CD4-positive, alpha-beta memory T cell (primary cell): ENCODE measurements around the gene KRTAP10-9. TPM values are rescaled to one million over a fixed set of nuclear protein-coding genes. Genes with fewer than 3 reads are reported as not detected.
"Not testable (repeated sequence)": the region's sequence is repeated elsewhere in the genome, so short reads cannot be mapped to it uniquely, and the experiment has no call there.

Source experiments
- CTCF ChIA-PET: fragments of 350-600 bp; sonication (Branson Sonifier 250); formaldehyde crosslinking; loops from one replicate; lab custom pipeline; 2021; ENCODE audit warnings: inconsistent platforms; ENCODE audit not compliant: partially characterized antibody; lab: Charles Lee
- POLR2A ChIA-PET: fragments of 350-600 bp; sonication (Branson Sonifier 250); formaldehyde crosslinking; loops from one replicate; lab custom pipeline; 2021; ENCODE audit not compliant: partially characterized antibody; lab: Charles Lee
- DNase-seq, 5 donors: peaks; one replicate each; pipeline versions ENCODE4 v3.0.0 to v3.0.0-alpha.2; 2020 to 2022; ENCODE audit warnings: mixed read lengths in 1 of 5
- H3K27ac ChIP-seq: one replicate; pipeline ENCODE4 v1.7.0; 2013; ENCODE audit warnings: low read depth, low read length
- H3K27me3 ChIP-seq: 2 replicates; pipeline ENCODE4 v1.7.0; 2013; ENCODE audit warnings: mild to moderate bottlenecking, low read length, moderate library complexity; ENCODE audit not compliant: insufficient read depth
- H3K36me3 ChIP-seq: 2 replicates; pipeline ENCODE4 v1.7.0; 2013; ENCODE audit warnings: mild to moderate bottlenecking, low read length, moderate library complexity; ENCODE audit not compliant: insufficient read depth
- H3K4me1 ChIP-seq: 2 replicates; pipeline ENCODE4 v1.7.0; 2013; ENCODE audit warnings: mild to moderate bottlenecking, low read length, moderate library complexity; ENCODE audit not compliant: insufficient read depth
- H3K4me3 ChIP-seq, 2 donors: one replicate each; pipeline ENCODE4 v1.7.0; 2013; ENCODE audit warnings: low read length in 2 of 2, mild to moderate bottlenecking in 1 of 2
- H3K9me3 ChIP-seq, 2 donors: one replicate each; pipeline ENCODE4 v1.7.0; 2013; ENCODE audit warnings: low read length in 2 of 2, control low read depth in 1 of 2; ENCODE audit not compliant: control insufficient read depth in 1 of 2
- H3K27ac Mint-ChIP-seq, 7 donors: one replicate each; pipeline ENCODE4 v1.8.0; 2020 to 2021; ENCODE audit warnings: mixed read lengths in 7 of 7, mild to moderate bottlenecking in 6 of 7, inconsistent platforms in 3 of 7, moderate library complexity in 3 of 7
- H3K27me3 Mint-ChIP-seq, 2 donors: one replicate each; pipeline ENCODE4 v1.8.0; 2020 to 2021; ENCODE audit warnings: mixed read lengths in 2 of 2
- H3K36me3 Mint-ChIP-seq, 2 donors: one replicate each; pipeline ENCODE4 v1.8.0; 2020 to 2021; ENCODE audit warnings: mixed read lengths in 2 of 2, inconsistent platforms in 1 of 2, mild to moderate bottlenecking in 1 of 2
- H3K4me1 Mint-ChIP-seq, 4 donors: one replicate each; pipeline ENCODE4 v1.8.0; 2020 to 2021; ENCODE audit warnings: mixed read lengths in 4 of 4, mild to moderate bottlenecking in 1 of 4
- H3K4me3 Mint-ChIP-seq, 8 donors: one replicate each; pipeline ENCODE4 v1.8.0; 2020 to 2021; ENCODE audit warnings: mixed read lengths in 8 of 8, mild to moderate bottlenecking in 7 of 8, moderate library complexity in 6 of 8, inconsistent platforms in 3 of 8
- H3K9me3 Mint-ChIP-seq, 8 donors: one replicate each; pipeline ENCODE4 v1.8.0; 2020 to 2021; ENCODE audit warnings: mixed read lengths in 8 of 8, mild to moderate bottlenecking in 5 of 8, inconsistent platforms in 3 of 8, moderate library complexity in 1 of 8
- intact Hi-C: fragments of 100-400 bp; cut with micrococcal nuclease; formaldehyde crosslinking; loops from one replicate; pipeline ENCODE4 v1.15.1; 2023
- polyA plus RNA-seq, 2 donors: library from polyadenylated mRNA; unstranded; fragments of 300-500 nt; fragmentation: Illumina TruSeq; gene quantifications; one replicate each; pipeline ENCODE4 v1.2.3, GENCODE V29; 2021
- total RNA-seq, 2 experiments: library from RNA; stranded (reverse); gene quantifications; one replicate each; pipeline ENCODE4 v1.2.3, GENCODE V29; 2021

The KRTAP10-9 gene
- total and polyA plus RNA-seq, 4 experiments from 2014 or later = not detected

DNA sequence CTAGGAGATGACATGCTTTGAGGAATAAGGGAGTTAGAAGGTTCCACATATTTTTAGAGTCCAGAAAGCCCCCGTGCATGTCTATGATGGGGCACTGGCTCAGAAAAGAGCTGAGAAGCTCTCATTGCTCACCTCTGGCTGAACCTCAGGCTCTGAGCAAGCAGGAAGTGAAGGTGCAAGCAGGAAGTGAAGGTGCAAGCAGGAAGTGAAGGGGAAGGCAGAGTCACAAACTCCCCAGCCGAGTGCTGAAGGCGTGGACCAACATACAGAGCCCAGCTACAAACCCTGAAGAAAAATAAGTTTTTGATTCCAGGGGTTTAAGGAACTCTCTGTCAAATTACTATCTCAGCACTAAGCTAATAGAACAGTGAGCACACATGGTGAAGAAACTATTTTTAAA, 8.0 kb upstream of the KRTAP10-9 start:
- Mint-ChIP-seq H3K36me3 (peaks cover 24 to 35% of the 10 kb centered on the region in 2 donors), H3K4me3 (peak overlapping the region; percentile 39 to 81 (median 68)), H3K9me3 (peaks cover 2 to 41% (median 34%) of the 10 kb centered on the region in 8 donors), H3K27ac (peak overlapping the region; percentile 83 to 96 (median 93)), H3K27me3 (no peaks in the 10 kb centered on the region), H3K4me1 (peaks cover 31 to 60% (median 50%) of the 10 kb centered on the region in 4 donors)
- Histone ChIP-seq H3K36me3 (no peaks in the 10 kb centered on the region), H3K9me3 (no peaks in the 10 kb centered on the region), H3K27ac (peak overlapping the region; percentile 40), H3K4me3 (peak overlapping the region in 1 of 2 donors; percentile 12), H3K27me3 (no peaks in the 10 kb centered on the region), H3K4me1 (peaks cover 43% of the 10 kb centered on the region)
- CTCF ChIA-PET = interaction anchor here (0.9 to 2.8 kb wide), 11 partner anchors 11 to 124 kb away, joined by 3 to 19 read pairs (median 6); partner anchors contain the start of genes KRTAP12-3 and KRTAP12-4
- DNase-seq = peak; percentile 72 to 80 (median 78)
- intact Hi-C loops = loop anchor here (1.0 to 10.0 kb wide), 2 partner anchors 38 to 74 kb away; partner anchors contain the start of genes KRTAP10-1 and KRTAP12-3
- POLR2A ChIA-PET = interaction anchor here (0.7 to 5.4 kb wide), 15 partner anchors 12 to 255 kb away, joined by 3 to 89 read pairs (median 5); partner anchors contain the start of genes KRTAP10-12, KRTAP12-2, KRTAP12-3 and KRTAP12-4

DNA sequence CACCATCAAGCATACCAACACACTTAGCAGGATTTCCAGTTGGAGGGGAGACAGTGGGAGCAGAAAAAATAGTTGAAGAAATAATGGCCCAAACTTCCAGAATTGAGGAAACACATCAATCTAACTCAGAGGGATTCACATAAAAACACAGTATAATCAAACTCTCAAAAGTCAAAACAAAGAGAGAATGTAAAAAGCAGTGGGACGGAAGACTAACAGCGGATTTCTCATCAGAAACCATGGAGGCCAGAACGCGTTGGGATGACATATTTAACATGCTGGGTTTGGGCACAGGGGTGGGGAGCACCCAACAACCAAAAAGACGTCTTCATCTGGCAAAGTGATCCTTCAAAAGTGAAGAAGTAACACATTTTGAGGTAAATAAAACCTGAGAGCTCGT, 7.0 kb upstream of the KRTAP10-9 start:
- peaks cover 43% of the 10 kb centered on the region for H3K4me1 ChIP-seq
- H3K4me3 Mint-ChIP-seq = peak overlapping the region in 4 of 8 donors; percentile 22 to 81 (median 56)
- DNase-seq = no peak
- peaks cover 2 to 48% (median 42%) of the 10 kb centered on the region in 8 donors for H3K9me3 Mint-ChIP-seq
- no peak overlapping the region for H3K27ac ChIP-seq
- H3K36me3 ChIP-seq = no peaks in the 10 kb centered on the region
- no peaks in the 10 kb centered on the region for H3K27me3 Mint-ChIP-seq
- H3K4me3 ChIP-seq = no peak overlapping the region
- H3K36me3 Mint-ChIP-seq = peaks cover 26 to 43% of the 10 kb centered on the region in 2 donors
- intact Hi-C loops = loop anchor here (1.0 to 10.0 kb wide), 2 partner anchors 37 to 75 kb away; partner anchors contain the start of genes KRTAP10-1 and KRTAP12-3
- POLR2A ChIA-PET = interaction anchor here (1.1 to 5.4 kb wide), 7 partner anchors 11 to 109 kb away, joined by 3 to 89 read pairs (median 16); partner anchors contain the start of genes KRTAP12-2, KRTAP12-3 and KRTAP12-4
- H3K4me1 Mint-ChIP-seq = peaks cover 31 to 61% (median 47%) of the 10 kb centered on the region in 4 donors
- CTCF ChIA-PET = interaction anchor here (0.7 to 2.8 kb wide), 5 partner anchors 12 to 123 kb away, joined by 3 to 19 read pairs (median 8); partner anchors contain the start of gene KRTAP12-4
- no peaks in the 10 kb centered on the region for H3K9me3 ChIP-seq
- H3K27ac Mint-ChIP-seq = peak overlapping the region; percentile 50 to 96 (median 93)
- no peaks in the 10 kb centered on the region for H3K27me3 ChIP-seq

DNA sequence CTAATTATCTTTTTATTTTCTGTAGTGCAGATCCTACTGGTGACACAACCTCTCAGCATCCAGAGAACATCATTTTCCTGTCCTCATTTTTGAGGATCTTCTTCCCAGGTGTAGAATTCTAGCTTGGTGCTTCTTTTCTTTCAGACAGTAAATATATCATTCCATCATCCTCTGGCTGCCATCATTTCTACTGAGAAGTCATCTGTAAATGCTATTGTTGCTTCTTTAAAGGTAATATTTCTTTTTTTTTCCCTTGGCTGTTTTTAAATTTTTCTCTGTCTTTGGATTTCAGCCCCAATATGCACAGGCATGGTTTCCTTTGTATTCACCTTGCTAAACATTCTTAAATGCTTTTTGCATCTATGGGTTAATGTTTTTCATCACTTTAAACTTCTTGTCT, 3.3 kb upstream of the KRTAP10-9 start:
- H3K4me3 ChIP-seq = no peak overlapping the region
- no peaks in the 10 kb centered on the region for H3K27me3 ChIP-seq
- intact Hi-C loops = no loop called here
- no peaks in the 10 kb centered on the region for H3K36me3 ChIP-seq
- CTCF ChIA-PET = no interaction called here
- no peaks in the 10 kb centered on the region for H3K9me3 ChIP-seq
- DNase-seq = no peak
- Mint-ChIP-seq H3K27me3 (no peaks in the 10 kb centered on the region), H3K4me1 (peaks cover 23 to 37% (median 29%) of the 10 kb centered on the region in 4 donors), H3K36me3 (peaks cover 26 to 46% of the 10 kb centered on the region in 2 donors), H3K9me3 (peaks cover 2 to 49% (median 42%) of the 10 kb centered on the region in 8 donors), H3K4me3 (no peak overlapping the region), H3K27ac (peak overlapping the region in 1 of 7 donors; percentile 68)
- POLR2A ChIA-PET = interaction anchor here (1.3 to 5.4 kb wide), 2 partner anchors 34 to 35 kb away, joined by 3 to 89 read pairs; partner anchors contain the start of gene KRTAP12-3
- H3K4me1 ChIP-seq = peaks cover 20% of the 10 kb centered on the region
- no peak overlapping the region for H3K27ac ChIP-seq

DNA sequence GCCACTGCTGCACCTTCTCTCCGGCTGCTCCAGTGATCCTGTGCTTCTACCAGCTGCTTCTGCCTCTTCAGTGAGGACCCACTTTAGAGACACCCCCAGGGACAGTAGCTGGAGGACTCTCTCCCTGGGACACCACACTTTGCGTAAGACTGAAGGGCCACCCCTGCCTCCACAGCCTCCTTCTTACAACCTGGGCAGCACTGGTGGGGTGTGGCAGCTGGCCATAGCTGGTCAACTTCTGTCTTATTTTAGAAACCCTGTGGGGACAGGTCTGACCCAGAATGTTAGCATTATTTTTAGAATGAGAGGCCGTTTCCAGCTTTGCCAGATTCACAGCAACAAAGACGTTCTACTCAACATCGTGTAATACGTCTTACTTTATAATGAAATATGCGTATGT, 1.1 kb upstream of the KRTAP10-9 start:
- POLR2A ChIA-PET = interaction anchor here (1.2 to 1.7 kb wide), 2 partner anchors 28 to 32 kb away, joined by 4 read pairs; partner anchors contain the start of gene KRTAP12-3
- H3K4me3 Mint-ChIP-seq = no peak overlapping the region

DNA sequence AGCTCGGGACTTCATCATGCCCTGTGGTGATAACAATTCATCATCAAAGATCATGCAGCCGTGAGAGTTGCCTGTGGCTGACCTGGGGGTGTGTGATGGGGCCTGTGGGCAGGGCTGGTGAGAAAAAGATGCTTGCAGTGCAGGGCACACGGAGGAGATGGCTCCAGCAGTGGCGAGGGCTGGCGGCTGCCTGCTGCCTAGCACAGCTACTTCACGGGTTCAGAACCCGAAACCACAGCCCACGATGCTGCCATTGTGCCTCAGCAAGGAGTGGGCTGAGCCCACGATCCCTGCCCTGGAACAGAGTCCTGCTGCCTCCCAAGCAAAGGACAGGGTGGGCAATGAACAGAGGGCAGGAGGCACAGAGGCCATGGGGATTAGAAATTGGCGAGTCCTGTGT, 631 bp upstream of the KRTAP10-9 start:
- intact Hi-C loops = no loop called here
- H3K27me3 Mint-ChIP-seq = no peaks in the 10 kb centered on the region
- H3K36me3 ChIP-seq = no peaks in the 10 kb centered on the region
- peaks cover 16 to 40% of the 10 kb centered on the region in 2 donors for H3K36me3 Mint-ChIP-seq
- no peak overlapping the region for H3K27ac Mint-ChIP-seq
- H3K27me3 ChIP-seq = no peaks in the 10 kb centered on the region
- H3K4me3 ChIP-seq = no peak overlapping the region
- ChIA-PET CTCF (interaction anchor here (1.3 kb wide), 1 partner anchor 116 kb away, joined by 3 read pairs; no protein-coding TSS in a partner anchor), POLR2A (interaction anchor here (1.2 to 1.7 kb wide), 2 partner anchors 27 to 32 kb away, joined by 4 read pairs; partner anchors contain the start of gene KRTAP12-3)
- H3K9me3 ChIP-seq = peaks cover 0 to 4% of the 10 kb centered on the region in 2 donors
- DNase-seq = no peak
- H3K4me1 Mint-ChIP-seq = peaks cover 10 to 34% (median 26%) of the 10 kb centered on the region in 4 donors
- H3K9me3 Mint-ChIP-seq = peaks cover 2 to 43% (median 39%) of the 10 kb centered on the region in 8 donors
- peak overlapping the region in 1 of 8 donors; percentile 29 for H3K4me3 Mint-ChIP-seq
- no peak overlapping the region for H3K27ac ChIP-seq
- peaks cover 26% of the 10 kb centered on the region for H3K4me1 ChIP-seq

More for the DNA sequence above, 1.1 kb upstream of the KRTAP10-9 start:
- CTCF ChIA-PET = interaction anchor here (1.3 kb wide), 2 partner anchors 32 to 117 kb away, joined by 3 to 5 read pairs; partner anchors contain the start of gene KRTAP12-3
- peaks cover 17 to 37% of the 10 kb centered on the region in 2 donors for H3K36me3 Mint-ChIP-seq
- no peaks in the 10 kb centered on the region for H3K27me3 ChIP-seq
- peaks cover 2 to 40% (median 36%) of the 10 kb centered on the region in 8 donors for H3K9me3 Mint-ChIP-seq
- H3K27ac Mint-ChIP-seq = no peak overlapping the region
- intact Hi-C loops = no loop called here
- H3K9me3 ChIP-seq = peaks cover 0 to 4% of the 10 kb centered on the region in 2 donors
- peaks cover 12 to 33% (median 24%) of the 10 kb centered on the region in 4 donors for H3K4me1 Mint-ChIP-seq
- no peaks in the 10 kb centered on the region for H3K36me3 ChIP-seq
- H3K4me1 ChIP-seq = peaks cover 25% of the 10 kb centered on the region
- H3K27ac ChIP-seq = no peak overlapping the region
- DNase-seq = no peak
- no peaks in the 10 kb centered on the region for H3K27me3 Mint-ChIP-seq
- H3K4me3 ChIP-seq = no peak overlapping the region

DNA sequence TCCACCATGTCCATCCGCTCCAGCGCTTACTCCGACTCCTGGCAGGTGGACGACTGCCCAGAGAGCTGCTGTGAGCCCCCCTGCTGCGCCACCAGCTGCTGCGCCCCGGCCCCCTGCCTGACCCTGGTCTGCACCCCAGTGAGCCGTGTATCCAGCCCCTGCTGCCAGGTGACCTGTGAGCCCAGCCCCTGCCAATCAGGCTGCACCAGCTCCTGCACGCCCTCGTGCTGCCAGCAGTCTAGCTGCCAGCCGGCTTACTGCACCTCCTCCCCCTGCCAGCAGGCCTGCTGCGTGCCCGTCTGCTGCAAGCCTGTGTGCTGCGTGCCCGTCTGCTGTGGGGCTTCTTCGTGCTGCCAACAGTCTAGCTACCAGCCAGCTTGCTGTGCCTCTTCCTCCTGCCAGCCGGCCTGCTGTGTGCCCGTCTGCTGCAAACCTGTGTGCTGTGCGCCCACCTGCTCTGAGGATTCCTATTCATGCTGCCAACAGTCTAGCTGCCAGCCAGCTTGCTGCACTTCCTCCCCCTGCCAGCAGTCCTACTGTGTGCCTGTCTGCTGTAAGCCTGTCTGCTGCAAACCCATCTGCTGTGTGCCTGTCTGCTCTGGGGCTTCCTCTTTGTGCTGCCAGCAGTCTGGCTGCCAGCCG, 409 bp downstream of the KRTAP10-9 start:
- H3K27me3 Mint-ChIP-seq, H3K27me3 ChIP-seq, H3K36me3 ChIP-seq, intact Hi-C loops, H3K9me3 ChIP-seq, H3K27ac ChIP-seq, H3K4me3 ChIP-seq, DNase-seq: not testable (repeated sequence)
- ChIA-PET POLR2A (interaction anchor here (1.1 to 1.7 kb wide), 2 partner anchors 26 to 30 kb away, joined by 4 read pairs; partner anchors contain the start of gene KRTAP12-3), CTCF (interaction anchor here (1.6 kb wide), 1 partner anchor 115 kb away, joined by 4 read pairs; no protein-coding TSS in a partner anchor)
- peaks cover 10 to 34% (median 25%) of the 10 kb centered on the region in 4 donors for H3K4me1 Mint-ChIP-seq
- H3K4me1 ChIP-seq = peaks cover 26% of the 10 kb centered on the region
- peak overlapping the region in 1 of 7 donors; percentile 80 for H3K27ac Mint-ChIP-seq
- H3K36me3 Mint-ChIP-seq = peaks cover 17 to 47% of the 10 kb centered on the region in 2 donors
- H3K9me3 Mint-ChIP-seq = peaks cover 0 to 53% (median 47%) of the 10 kb centered on the region in 8 donors
- H3K4me3 Mint-ChIP-seq = peak overlapping the region in 1 of 8 donors; percentile 39
